ENCODE measurements around the gene ADCY3. TPM values are rescaled to one million over a fixed set of nuclear protein-coding genes. Genes with fewer than 3 reads are reported as not detected.

Gene ADCY3
- total RNA-seq, 1 experiment from 2014 or later: 71.1 TPM

DNA sequence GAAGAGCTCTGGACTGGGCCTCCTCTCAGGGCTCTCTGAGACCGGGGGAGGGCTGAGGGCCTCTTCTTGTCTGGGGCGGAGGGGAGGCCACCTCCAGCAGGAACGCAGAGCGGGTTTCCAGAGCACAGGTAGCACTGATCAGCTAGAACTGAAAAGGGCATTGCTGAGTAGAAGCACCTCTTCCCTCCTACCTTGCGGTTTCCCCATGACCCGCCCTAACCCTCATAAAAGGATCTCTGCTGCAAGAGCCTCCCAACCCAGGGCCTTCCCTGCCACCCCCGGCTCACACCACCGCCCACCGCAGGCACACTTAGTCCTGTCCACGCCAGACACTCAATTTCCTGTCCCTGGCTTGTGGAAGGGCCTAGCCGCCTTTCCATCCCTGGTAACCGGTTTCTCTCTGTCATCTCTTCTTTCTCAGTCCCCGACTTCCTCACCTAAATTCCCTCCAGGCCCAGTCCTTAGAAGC, 966 bp downstream of the ADCY3 start:
- ChIA-PET POLR2A (interaction anchor here (0.6 kb wide), 1 partner anchor 58 kb away, joined by 5 read pairs; no protein-coding TSS in a partner anchor), CTCF (no interaction called here)

More for the DNA sequence above, 966 bp downstream of the ADCY3 start:
- BruUV-seq (replicated peaks): TSS peak; percentile 30
- TF ChIP-seq EGR1 (IDR thresholded peaks at IDR 0.05; ENCODE audit: low read depth) (no peak), ATF3 (IDR thresholded peaks at IDR 0.05) (no peak), SRF (IDR thresholded peaks at IDR 0.05; ENCODE audit: low read depth) (no peak), ELF1 (IDR thresholded peaks at IDR 0.05; ENCODE audit: borderline replicate concordance, low read depth) (no peak), EZH2phosphoT487 (IDR thresholded peaks at IDR 0.05; ENCODE audit: borderline replicate concordance) (no peak), TCF7L2 (IDR thresholded peaks at IDR 0.05; ENCODE audit: borderline replicate concordance, extremely low read depth, insufficient read depth, insufficient read length) (no peak), RAD21 (IDR thresholded peaks at IDR 0.05; ENCODE audit: low read depth) (no peak), FOSL1 (IDR thresholded peaks at IDR 0.05; ENCODE audit: low read depth) (no peak), EZH2 (IDR thresholded peaks at IDR 0.05) (no peak), CBX3 (IDR thresholded peaks at IDR 0.05; ENCODE audit: low read depth) (no peak), REST (IDR thresholded peaks at IDR 0.05; ENCODE audit: low read depth) (no peak), ZBTB33 (IDR thresholded peaks at IDR 0.05; ENCODE audit: extremely low read depth, insufficient replicate concordance, low read length) (no peak), POLR2AphosphoS5 (IDR thresholded peaks at IDR 0.05; ENCODE audit: low read depth, low read length) (no peak), POLR2A (IDR thresholded peaks at IDR 0.05; ENCODE audit: borderline replicate concordance, extremely low read depth, insufficient read depth, insufficient read length) (no peak), SP1 (IDR thresholded peaks at IDR 0.05; ENCODE audit: low read depth) (no peak)
- TF ChIP-seq, protein P1, sequence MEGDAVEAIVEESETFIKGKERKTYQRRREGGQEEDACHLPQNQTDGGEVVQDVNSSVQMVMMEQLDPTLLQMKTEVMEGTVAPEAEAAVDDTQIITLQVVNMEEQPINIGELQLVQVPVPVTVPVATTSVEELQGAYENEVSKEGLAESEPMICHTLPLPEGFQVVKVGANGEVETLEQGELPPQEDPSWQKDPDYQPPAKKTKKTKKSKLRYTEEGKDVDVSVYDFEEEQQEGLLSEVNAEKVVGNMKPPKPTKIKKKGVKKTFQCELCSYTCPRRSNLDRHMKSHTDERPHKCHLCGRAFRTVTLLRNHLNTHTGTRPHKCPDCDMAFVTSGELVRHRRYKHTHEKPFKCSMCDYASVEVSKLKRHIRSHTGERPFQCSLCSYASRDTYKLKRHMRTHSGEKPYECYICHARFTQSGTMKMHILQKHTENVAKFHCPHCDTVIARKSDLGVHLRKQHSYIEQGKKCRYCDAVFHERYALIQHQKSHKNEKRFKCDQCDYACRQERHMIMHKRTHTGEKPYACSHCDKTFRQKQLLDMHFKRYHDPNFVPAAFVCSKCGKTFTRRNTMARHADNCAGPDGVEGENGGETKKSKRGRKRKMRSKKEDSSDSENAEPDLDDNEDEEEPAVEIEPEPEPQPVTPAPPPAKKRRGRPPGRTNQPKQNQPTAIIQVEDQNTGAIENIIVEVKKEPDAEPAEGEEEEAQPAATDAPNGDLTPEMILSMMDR (IDR thresholded peaks at IDR 0.05 in 2 of 3, conservative IDR thresholded peaks at IDR 0.05 in 1 of 3; ENCODE audit: borderline replicate concordance in 1 of 3, insufficient read depth in 1 of 3, low read depth in 2 of 3, low read length in 2 of 3): no peak
- peak overlapping the region; percentile 99 for H3K4me2 ChIP-seq (ENCODE audit: low read length)
- no peak for DNase-seq (ENCODE audit: low read depth, low spot score)
- H3K36me3 ChIP-seq (ENCODE audit: control insufficient read depth in 1 of 2, insufficient read depth in 2 of 2, low read length in 2 of 2): peaks cover 0 to 5% of the 10 kb centered on the region in 2 experiments; a peak in 1 of 4 replicates
- no peak overlapping the region for H2AFZ ChIP-seq (ENCODE audit: low read depth, low read length, poor library complexity, severe bottlenecking)
- RAD21 ChIA-PET (ENCODE audit: low non-redundant PET in 1 of 2, low total read pairs in 2 of 2, uncharacterized antibody in 2 of 2, unreplicated experiment in 2 of 2): no interaction called here
- H4K20me1 ChIP-seq (ENCODE audit: insufficient read depth): no peaks in the 10 kb centered on the region
- H3K79me2 ChIP-seq (ENCODE audit: insufficient read depth, low read length): peaks cover 54% of the 10 kb centered on the region
- H3K9me2 ChIP-seq (ENCODE audit: insufficient read depth): no peaks in the 10 kb centered on the region
- H3K9ac ChIP-seq (ENCODE audit: low read length): peak overlapping the region; percentile 83
- peak; percentile 31 for ATAC-seq
- no peaks in the 10 kb centered on the region for H3K27me3 ChIP-seq (ENCODE audit: insufficient read depth, low read length)
- peak overlapping the region; percentile 66 to 81 for H3K4me3 ChIP-seq (replicated peaks in 1 of 2; ENCODE audit: low read depth in 1 of 2, low read length in 2 of 2)
- H3K9me3 ChIP-seq (ENCODE audit: control insufficient read depth in 1 of 2, insufficient read depth in 1 of 2, low read depth in 1 of 2, low read length in 2 of 2): no peaks in the 10 kb centered on the region
- intact Hi-C loops (cut with micrococcal nuclease): no loop called here
- peaks cover 5 to 20% of the 10 kb centered on the region in 2 experiments; a peak in 3 of 4 replicates for H3K4me1 ChIP-seq (ENCODE audit: control insufficient read depth in 1 of 2, insufficient read depth in 2 of 2, low read length in 2 of 2)
- peak overlapping the region; percentile 75 for H3K27ac ChIP-seq (ENCODE audit: low read depth, low read length)

Measured in HCT116 (cell line).